HG03135 (cell line): ENCODE data around the gene PLP1.

Experiments used
- ATAC-seq: cut with Tn5 transposase; IDR thresholded peaks from one replicate; pipeline ENCODE4 v1.9.1; 2021; ENCODE audit warnings: mild to moderate bottlenecking, moderate library complexity; ENCODE audit not compliant: unreplicated experiment

Gene PLP1

GRCh38 chrX:103823591-103823990 is 47.0 kb downstream of the PLP1 start:
- ATAC-seq = no peak

GRCh38 chrX:103825881-103826280 is 49.2 kb downstream of the PLP1 start:
- ATAC-seq = no peak

- no peak for ATAC-seq
Observed at GRCh38 chrX:103828529-103828928, 51.9 kb downstream of the PLP1 start.

- no peak for ATAC-seq
Observed at GRCh38 chrX:103830848-103831247, 54.2 kb downstream of the PLP1 start.

GRCh38 chrX:103831342-103831802 is 54.7 kb downstream of the PLP1 start:
- ATAC-seq = peak; percentile 78

DNA sequence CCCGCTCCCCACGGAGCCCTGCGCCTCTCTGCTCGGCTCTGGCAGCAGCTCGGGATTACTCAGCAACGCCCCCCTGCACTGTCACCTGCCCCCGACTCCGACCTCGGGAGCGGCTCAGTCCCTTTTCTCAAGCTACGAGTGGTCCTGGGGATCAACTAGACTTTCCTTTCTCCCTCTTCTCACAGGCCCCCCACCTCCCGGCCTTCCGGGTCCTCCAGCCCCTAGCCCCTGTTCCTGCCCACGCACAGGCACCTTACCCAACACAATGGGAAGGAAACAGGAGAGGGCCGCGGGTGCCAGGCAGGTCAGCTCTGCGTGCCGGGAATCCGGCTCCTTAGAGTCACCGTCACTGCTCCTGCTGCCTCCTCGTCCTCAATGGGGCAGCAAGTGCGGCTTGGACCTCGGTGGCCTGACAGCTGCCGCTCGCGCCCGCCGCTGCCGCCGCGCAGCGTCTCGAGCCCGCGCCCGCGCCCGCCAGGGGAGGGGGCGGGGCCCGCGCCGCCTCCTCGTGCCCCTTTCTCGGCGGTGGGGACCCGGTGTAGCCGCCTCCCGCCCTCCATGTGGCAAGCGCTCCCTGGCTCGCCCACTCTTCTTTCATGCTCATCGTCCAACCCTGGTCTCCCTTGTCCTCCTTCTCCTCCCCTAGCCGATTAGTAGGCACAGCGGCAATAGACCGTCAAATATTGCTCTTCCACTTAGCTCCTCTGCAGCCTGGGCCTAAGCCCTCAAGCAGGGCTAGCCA is 55.3 kb downstream of the PLP1 start, which contains the start of gene RAB9B:
RAB9B (minus strand) TSS at position 455 of the 742 bp plus-strand sequence. CDS start 6,473 bp downstream, outside the sequence.
- ATAC-seq = peak; percentile 74

- no peak for ATAC-seq
Observed at GRCh38 chrX:103839404-103839803, 62.8 kb downstream of the PLP1 start.
